NCI-H2029 treated with DMSO at 0.1 percent for 48 hours (cell line): Measurements from ENCODE around the gene ZFC3H1.
"Not testable (repeated sequence)": the region's sequence is repeated elsewhere in the genome, so short reads cannot be mapped to it uniquely, and the experiment has no call there.

Experiments used
- DNase-seq: peaks from one replicate; lab custom pipeline; 2025; lab: John Stamatoyannopoulos, UW

ZFC3H1 gene

DNA sequence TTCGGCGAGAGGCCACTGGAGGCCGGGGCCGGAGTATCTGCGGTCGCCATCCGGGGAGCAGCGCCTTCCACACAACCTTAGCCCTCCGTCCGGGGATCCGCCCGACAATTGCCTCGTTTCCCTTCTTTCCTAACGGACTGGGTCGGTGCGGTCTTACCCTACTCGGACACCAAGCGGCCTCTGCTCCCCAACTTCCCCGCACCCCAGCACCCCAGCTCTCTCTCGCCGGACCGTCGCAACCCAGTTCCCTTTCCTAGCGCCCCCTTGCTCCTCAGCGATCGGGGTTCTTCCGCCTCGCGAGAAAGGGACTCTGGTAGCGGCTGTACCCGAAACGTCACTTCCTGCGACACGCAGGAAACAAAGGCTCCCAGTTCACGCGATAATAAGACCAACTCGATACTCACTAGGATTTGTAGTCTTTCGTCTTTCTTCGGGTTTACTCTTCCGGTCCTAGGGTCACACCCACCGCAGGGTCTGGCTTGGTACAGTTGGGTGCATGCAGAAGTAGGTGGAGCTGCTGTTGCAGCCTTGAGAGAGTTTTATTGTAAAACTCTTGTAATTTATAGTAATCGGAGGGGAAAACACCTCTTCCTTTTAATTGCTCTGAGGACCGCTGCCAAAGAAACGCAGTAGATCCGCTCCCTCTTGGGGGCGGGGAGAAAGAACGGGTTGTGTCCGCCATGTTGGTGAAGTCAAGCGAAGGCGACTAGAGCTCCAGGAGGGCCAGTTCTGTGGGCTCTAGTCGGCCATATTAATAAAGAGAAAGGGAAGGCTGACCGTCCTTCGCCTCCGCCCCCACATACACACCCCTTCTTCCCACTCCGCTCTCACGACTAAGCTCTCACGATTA, at the start of gene ZFC3H1, which contains the start of gene THAP2:
Gene ZFC3H1 (minus strand): TSS at position 288 of the 850 bp plus-strand sequence. CDS start 238 bp downstream, at position 50.
Gene THAP2 (plus strand): TSS at position 741 of the 850 bp plus-strand sequence. CDS start 209 bp downstream, outside the sequence.
- peak; percentile 99 for DNase-seq

GRCh38 chr12:71710276-71711125, 46.9 kb upstream of the ZFC3H1 start:
- DNase-seq: no peak

DNA sequence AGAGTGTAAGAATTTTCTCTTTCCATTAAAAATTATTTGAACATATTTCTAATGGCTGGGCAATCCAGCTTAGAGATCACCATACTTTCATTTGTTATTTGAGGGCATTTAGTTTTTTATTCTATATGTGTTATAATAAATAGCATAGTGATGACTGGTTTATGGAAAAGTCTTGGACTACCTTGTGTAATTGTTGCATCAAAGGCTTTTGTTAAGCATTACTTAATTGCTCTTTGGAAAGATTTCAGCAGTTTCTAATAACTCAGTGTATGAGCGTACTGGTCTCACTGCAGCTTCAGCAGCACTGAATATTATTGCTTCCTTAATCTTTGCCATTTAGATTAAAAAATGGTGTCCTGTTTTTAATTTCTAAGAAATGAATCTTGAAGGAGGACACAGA, 45.0 kb upstream of the ZFC3H1 start:
- DNase-seq: no peak

DNA sequence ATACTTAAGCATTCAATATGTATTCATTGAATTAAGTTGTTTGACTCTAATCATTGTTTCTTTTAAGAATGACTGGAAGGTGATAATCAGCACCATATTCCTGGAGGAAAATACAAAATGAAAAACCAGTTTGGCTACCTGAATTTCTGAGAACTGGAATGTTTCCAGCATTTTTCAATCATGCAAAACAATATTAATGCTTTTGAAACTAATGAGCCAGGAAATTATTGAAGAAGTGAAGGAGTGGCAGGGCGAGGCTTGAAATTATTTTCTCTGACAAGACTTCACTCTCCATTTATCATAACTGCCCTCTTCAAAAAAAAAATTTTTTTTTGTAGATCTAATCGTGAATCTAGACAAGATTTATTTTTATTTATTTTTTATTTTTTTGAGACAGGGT, 41.3 kb upstream of the ZFC3H1 start:
- no peak for DNase-seq

- no peak for DNase-seq
These were observed 39.6 kb upstream of the ZFC3H1 start for GRCh38 chr12:71703206-71703605.

GRCh38 chr12:71702590-71702989, 38.9 kb upstream of the ZFC3H1 start:
- DNase-seq: no peak

- not testable (repeated sequence) for DNase-seq
These were observed 38.5 kb upstream of the ZFC3H1 start for GRCh38 chr12:71702181-71702580.

- DNase-seq: no peak
These were observed 32.1 kb upstream of the ZFC3H1 start for GRCh38 chr12:71695782-71696181.

GRCh38 chr12:71694099-71694820, 30.6 kb upstream of the ZFC3H1 start:
- DNase-seq: no peak

DNA sequence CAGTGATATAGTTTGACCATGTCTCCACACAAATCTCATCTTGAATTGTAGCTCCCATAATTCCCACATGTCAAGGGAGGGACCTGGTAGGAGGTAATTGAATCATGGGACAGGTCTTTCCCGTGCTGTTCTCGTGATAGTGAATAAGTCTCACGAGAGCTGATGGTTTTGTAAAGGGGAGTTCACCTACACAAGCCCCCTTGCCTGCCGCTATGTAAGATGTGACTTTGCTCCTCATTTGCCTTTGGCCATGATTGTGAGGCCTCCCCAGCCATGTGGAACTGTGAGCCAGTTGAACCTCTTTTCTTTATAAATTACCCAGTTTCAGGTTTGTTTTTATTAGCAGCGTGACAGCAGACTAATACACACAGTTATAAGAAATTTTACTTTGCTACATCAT, 30.0 kb upstream of the ZFC3H1 start:
- not testable (repeated sequence) for DNase-seq

GRCh38 chr12:71693126-71693525, 29.5 kb upstream of the ZFC3H1 start:
- no peak for DNase-seq

DNA sequence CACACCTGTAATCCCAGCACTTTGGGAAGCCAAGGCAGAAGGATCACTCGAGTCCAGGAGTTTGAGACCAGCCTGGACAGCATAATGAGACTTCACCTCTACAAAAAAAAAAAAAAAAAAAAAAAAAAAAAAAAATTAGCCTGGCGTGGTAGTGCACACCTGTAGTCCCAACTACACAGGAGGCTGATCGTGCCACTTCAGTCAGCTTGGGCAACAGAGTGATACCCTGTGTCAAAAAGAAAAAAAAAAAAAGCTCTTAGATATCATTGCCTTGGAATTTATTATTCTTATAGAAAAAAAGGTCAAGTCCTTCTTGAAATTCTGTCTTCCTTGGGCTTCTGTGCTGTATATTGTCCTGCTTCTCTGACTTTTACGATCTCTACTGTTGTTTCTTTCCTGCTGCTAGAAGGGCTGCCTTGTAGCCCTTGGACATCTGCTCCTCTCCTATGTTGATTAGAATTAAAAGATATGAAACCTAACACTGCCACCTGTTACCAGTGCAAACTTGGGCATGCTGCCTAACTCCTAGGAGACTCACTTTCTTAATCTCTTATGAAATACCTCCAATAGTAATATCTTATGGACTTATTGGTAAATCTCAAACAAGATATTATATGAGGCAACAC, 28.0 kb upstream of the ZFC3H1 start:
- DNase-seq: peak; percentile 69

DNA sequence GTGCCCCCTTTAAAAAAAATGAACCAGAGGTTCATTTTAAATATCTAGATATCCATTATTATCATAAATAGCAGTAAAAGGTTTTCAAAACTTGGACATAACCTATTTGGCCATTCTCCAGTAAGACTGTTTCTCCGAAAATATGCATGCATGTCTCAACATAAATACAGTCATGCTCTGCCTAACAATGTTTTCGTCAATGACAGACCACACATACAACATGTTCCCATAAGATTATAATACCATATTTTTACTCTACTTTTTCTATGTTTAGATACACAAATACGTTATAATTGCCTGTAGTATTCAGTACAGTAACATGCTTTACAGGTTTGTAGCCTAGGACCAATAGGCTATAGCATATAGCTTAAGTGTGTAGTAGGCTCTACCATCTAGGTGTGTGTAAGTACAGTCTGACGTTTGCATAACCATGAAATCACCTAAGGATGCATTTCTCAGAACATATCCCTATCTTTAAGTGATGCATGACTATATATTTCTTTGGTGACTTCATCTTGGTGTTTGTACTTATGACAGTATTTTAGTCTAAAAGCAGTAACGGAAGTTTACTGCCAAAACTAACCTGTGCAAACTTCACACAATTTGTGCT, 25.4 kb upstream of the ZFC3H1 start:
- no peak for DNase-seq

GRCh38 chr12:71687172-71687571, 23.5 kb upstream of the ZFC3H1 start:
- DNase-seq: not testable (repeated sequence)

DNA sequence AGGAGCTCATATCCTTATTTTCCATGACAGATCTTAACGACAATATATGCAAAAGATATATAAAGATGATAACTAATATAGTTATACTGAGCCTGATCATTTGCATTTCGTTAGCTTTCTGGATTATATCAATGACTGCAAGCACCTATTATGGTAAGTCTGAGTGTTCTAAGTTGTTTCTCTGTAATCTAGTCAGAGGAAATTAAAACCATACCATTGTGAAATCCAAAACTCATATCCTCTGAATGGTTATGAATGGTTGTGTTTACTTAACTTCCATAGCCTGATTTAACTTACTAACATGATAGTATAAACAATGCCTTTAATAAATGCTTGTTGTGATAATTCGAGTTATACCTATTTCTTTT, 23.0 kb upstream of the ZFC3H1 start:
- DNase-seq: no peak

- peak; percentile 71 for DNase-seq
These were observed 22.4 kb upstream of the ZFC3H1 start, which contains the start of gene TMEM19 for GRCh38 chr12:71685914-71686657. TMEM19 (plus strand) TSS chr12:71686082; CDS start chr12:71686681, 599 bp downstream.

GRCh38 chr12:71685312-71685906, 21.8 kb upstream of the ZFC3H1 start:
- no peak for DNase-seq

DNA sequence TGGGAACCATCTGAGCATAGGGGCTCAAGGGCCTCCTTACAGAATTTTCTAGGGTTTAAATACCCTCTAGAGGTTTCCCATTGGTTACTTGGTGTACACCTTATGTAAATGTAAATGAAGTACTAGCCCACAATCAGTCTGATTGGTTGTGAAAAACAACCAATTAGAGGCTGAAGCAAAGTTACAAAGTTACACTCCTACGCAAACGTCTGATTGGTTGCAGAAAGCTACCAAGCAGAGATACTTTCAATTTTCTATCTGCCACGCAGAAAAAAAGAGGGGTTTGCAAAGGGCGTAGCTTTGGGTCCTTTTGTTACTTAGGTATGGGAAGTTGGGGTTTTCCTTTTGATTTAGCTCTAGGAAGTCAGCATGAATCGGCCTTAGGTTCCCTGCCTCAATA, 20.4 kb upstream of the ZFC3H1 start:
- DNase-seq: no peak

- DNase-seq: no peak
These were observed 20.0 kb upstream of the ZFC3H1 start for GRCh38 chr12:71683633-71684032.

DNA sequence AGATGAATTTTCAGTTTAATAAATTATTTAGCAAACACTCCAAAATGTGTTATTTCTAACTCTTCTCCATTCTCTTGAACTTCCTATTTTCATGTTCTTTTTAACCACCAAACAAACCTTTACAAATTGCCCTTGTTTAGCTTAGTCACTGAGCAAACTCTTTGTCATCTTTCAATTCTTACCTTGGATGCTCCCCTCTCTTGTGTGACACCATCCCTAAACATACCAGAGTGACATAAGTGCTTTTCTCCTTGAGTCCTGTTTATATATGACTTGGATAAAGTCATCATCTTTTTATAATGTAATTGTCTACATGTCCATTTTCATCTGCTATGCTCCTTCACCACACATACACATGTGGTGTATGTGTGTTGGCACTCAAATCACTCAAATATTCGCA, 18.8 kb upstream of the ZFC3H1 start:
- DNase-seq: no peak
